ENCODE measurements around the gene GREB1L.

DNA sequence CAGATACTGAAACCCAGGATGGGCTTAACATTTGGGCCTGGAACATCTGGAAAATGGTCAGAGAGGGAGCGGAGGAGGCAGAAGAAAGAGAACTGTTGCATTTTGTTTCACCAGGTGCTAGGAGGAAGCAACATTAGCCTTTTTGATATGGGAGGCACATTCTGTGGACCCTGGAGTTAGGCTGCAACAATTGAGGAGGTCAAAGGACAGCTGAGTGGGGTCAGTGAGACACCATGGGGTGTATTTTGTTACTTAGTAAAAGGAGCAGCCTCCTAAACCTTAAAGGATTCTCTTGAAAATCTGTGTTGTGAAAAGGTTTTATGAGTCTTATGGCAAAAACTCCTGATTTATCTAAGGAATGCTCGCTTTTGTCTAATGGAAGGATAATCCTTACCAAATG, 124.9 kb downstream of the GREB1L start:
- no peak for TF ChIP-seq CEBPB (IDR thresholded peaks at IDR 0.05)
- TF ChIP-seq, protein P1, sequence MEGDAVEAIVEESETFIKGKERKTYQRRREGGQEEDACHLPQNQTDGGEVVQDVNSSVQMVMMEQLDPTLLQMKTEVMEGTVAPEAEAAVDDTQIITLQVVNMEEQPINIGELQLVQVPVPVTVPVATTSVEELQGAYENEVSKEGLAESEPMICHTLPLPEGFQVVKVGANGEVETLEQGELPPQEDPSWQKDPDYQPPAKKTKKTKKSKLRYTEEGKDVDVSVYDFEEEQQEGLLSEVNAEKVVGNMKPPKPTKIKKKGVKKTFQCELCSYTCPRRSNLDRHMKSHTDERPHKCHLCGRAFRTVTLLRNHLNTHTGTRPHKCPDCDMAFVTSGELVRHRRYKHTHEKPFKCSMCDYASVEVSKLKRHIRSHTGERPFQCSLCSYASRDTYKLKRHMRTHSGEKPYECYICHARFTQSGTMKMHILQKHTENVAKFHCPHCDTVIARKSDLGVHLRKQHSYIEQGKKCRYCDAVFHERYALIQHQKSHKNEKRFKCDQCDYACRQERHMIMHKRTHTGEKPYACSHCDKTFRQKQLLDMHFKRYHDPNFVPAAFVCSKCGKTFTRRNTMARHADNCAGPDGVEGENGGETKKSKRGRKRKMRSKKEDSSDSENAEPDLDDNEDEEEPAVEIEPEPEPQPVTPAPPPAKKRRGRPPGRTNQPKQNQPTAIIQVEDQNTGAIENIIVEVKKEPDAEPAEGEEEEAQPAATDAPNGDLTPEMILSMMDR (IDR thresholded peaks at IDR 0.05), result no peak
- no peak for TF ChIP-seq POLR2A (IDR thresholded peaks at IDR 0.05; ENCODE audit: low read length)
- TF ChIP-seq, protein P2, sequence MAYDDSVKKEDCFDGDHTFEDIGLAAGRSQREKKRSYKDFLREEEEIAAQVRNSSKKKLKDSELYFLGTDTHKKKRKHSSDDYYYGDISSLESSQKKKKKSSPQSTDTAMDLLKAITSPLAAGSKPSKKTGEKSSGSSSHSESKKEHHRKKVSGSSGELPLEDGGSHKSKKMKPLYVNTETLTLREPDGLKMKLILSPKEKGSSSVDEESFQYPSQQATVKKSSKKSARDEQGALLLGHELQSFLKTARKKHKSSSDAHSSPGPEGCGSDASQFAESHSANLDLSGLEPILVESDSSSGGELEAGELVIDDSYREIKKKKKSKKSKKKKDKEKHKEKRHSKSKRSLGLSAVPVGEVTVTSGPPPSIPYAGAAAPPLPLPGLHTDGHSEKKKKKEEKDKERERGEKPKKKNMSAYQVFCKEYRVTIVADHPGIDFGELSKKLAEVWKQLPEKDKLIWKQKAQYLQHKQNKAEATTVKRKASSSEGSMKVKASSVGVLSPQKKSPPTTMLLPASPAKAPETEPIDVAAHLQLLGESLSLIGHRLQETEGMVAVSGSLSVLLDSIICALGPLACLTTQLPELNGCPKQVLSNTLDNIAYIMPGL (CRISPR knock-in tag; IDR thresholded peaks at IDR 0.05; ENCODE audit: borderline replicate concordance), result no peak
- TF ChIP-seq REST (IDR thresholded peaks at IDR 0.05), result no peak
- TF ChIP-seq MAFK (IDR thresholded peaks at IDR 0.05; ENCODE audit: partially characterized antibody), result no peak
- TF ChIP-seq RARB (CRISPR knock-in tag; IDR thresholded peaks at IDR 0.05), result no peak
- no peak for TF ChIP-seq CHD2 (IDR thresholded peaks at IDR 0.05; ENCODE audit: low read length, partially characterized antibody)
- TF ChIP-seq NPAS2 (CRISPR knock-in tag; IDR thresholded peaks at IDR 0.05; ENCODE audit: borderline replicate concordance), result no peak
- no peak for TF ChIP-seq ELK1 (IDR thresholded peaks at IDR 0.05; ENCODE audit: low read depth, low read length)

Measured in A549 (cell line).